Sigmoid colon (tissue), 7 donors: ENCODE results near the gene ARHGEF11. TPM values are rescaled to one million over a fixed set of nuclear protein-coding genes. Genes with fewer than 3 reads are reported as not detected.
A peak's percentile ranks its signal among the peaks of the same experiment; 100 is the strongest.

Experiments used
- DNase-seq: peaks from one replicate; pipeline ENCODE4 v3.0.0-alpha.2; 2019
- H3K27ac ChIP-seq, 4 donors: fragments of 200-600 bp; sonication (generic); one replicate each; pipeline ENCODE4 v1.5.1; 2016 to 2019; ENCODE audit warnings: mild to moderate bottlenecking in 1 of 4
- H3K27me3 ChIP-seq, 3 donors: fragments of 200-600 bp; sonication (generic); one replicate each; pipeline ENCODE4 v1.5.1; 2019; ENCODE audit warnings: mild to moderate bottlenecking in 1 of 3
- H3K36me3 ChIP-seq, 4 donors: fragments of 200-600 bp; sonication (generic); one replicate each; pipeline ENCODE4 v1.5.1; 2016 to 2019
- H3K4me1 ChIP-seq, 4 donors: fragments of 200-600 bp; sonication (generic); one replicate each; pipeline ENCODE4 v1.5.1; 2017 to 2019
- H3K4me3 ChIP-seq, 4 donors: fragments of 200-600 bp; sonication (generic); one replicate each; pipeline ENCODE4 v1.5.1; 2017 to 2019; ENCODE audit warnings: mild to moderate bottlenecking in 2 of 4, moderate library complexity in 1 of 4
- H3K9me3 ChIP-seq, 4 donors: fragments of 200-600 bp in 3 of 4; sonication (generic) in 3 of 4; one replicate each; pipeline versions ENCODE4 v1.5.1 to v1.6.1; 2013 to 2019
- EP300 ChIP-seq, 4 donors: sonication (generic); formaldehyde crosslinking; IDR thresholded peaks; one replicate each; pipeline ENCODE4 v1.6.1; 2017; ENCODE audit warnings: antibody characterized with exemption in 4 of 4
- POLR2A ChIP-seq, 2 donors: fragments of 450-650 bp; IDR thresholded peaks; one replicate each; pipeline ENCODE4 v1.6.1; 2016; ENCODE audit warnings: antibody characterized with exemption in 2 of 2, mild to moderate bottlenecking in 2 of 2, moderate library complexity in 2 of 2
- POLR2AphosphoS5 ChIP-seq, 4 donors: sonication (generic); formaldehyde crosslinking; IDR thresholded peaks; one replicate each; pipeline ENCODE4 v1.6.1; 2017; ENCODE audit warnings: antibody characterized with exemption in 4 of 4
- WGBS, 2 donors: extraction: QIAGEN DNeasy Blood & Tissue Kit; methylation state at CpG; one replicate each; pipeline ENCODE4 v1.1.7; 2013; 5-methylcytosine and 5-hydroxymethylcytosine counted together
- intact Hi-C: fragments of 100-400 bp; cut with DNase I; formaldehyde crosslinking; loops from one replicate; pipeline ENCODE4 v1.15.1; 2023
- polyA plus RNA-seq, 3 donors: library from polyadenylated mRNA; stranded (reverse); fragments of 200-250 nt; gene quantifications; one replicate each; pipeline ENCODE4 v1.2.3, GENCODE V29; 2013
- total RNA-seq, 4 donors: library from RNA; depleted of rRNA; stranded (reverse); fragments of >200 nt; gene quantifications; one replicate each; pipeline ENCODE4 v1.1.0, GENCODE V29; 2016
- TF ChIP-seq, protein P1 (sequence below), 4 experiments: fragments of 450-650 bp in 3 of 4; fragments of 200-600 bp in 1 of 4; IDR thresholded peaks; one replicate each; pipeline ENCODE4 v1.5.1; 2016 to 2019; ENCODE audit warnings: antibody characterized with exemption in 4 of 4, mild to moderate bottlenecking in 3 of 4, moderate library complexity in 2 of 4
- donor health status: healthy with polysubstance abuse.
- donor health status: Bipolar disorder and iron deficiency.
- donor health status: healthy.

Gene ARHGEF11
- total and polyA plus RNA-seq, 7 donors = 14.8 to 46.8 (median 27.5) TPM

DNA sequence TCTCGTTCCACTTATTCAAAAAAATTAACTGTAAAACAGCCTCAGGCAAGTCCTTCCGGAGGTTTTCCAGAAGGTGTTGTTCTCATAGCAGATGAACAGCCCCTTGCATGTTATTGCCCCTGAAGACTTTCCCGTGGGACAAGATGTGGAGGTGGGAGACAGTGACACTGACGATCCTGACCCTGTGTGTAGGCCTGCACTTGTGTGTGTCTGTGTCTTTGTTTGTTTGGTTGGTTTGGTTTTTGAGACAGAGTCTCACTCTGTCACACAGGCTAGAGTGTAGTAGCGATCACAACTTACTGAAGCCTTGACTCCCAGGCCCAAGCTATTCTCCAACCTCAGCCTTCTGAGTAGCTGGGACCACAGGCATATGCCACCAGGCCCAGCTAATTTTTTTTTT lies 41.5 kb upstream of the ARHGEF11 start:
- DNase-seq = peak; percentile 10
- Histone ChIP-seq H3K27me3 (no peaks in the 10 kb centered on the region), H3K9me3 (no peaks in the 10 kb centered on the region), H3K36me3 (no peaks in the 10 kb centered on the region), H3K4me3 (no peak overlapping the region), H3K4me1 (peaks cover 0 to 10% (median 6%) of the 10 kb centered on the region in 4 donors), H3K27ac (no peak overlapping the region)
- no peak for TF ChIP-seq EP300 (IDR thresholded peaks at IDR 0.05)
- TF ChIP-seq POLR2A (IDR thresholded peaks at IDR 0.05) = no peak
- TF ChIP-seq POLR2AphosphoS5 (IDR thresholded peaks at IDR 0.05) = no peak
- TF ChIP-seq, protein P1, sequence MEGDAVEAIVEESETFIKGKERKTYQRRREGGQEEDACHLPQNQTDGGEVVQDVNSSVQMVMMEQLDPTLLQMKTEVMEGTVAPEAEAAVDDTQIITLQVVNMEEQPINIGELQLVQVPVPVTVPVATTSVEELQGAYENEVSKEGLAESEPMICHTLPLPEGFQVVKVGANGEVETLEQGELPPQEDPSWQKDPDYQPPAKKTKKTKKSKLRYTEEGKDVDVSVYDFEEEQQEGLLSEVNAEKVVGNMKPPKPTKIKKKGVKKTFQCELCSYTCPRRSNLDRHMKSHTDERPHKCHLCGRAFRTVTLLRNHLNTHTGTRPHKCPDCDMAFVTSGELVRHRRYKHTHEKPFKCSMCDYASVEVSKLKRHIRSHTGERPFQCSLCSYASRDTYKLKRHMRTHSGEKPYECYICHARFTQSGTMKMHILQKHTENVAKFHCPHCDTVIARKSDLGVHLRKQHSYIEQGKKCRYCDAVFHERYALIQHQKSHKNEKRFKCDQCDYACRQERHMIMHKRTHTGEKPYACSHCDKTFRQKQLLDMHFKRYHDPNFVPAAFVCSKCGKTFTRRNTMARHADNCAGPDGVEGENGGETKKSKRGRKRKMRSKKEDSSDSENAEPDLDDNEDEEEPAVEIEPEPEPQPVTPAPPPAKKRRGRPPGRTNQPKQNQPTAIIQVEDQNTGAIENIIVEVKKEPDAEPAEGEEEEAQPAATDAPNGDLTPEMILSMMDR (IDR thresholded peaks at IDR 0.05) = no peak
- intact Hi-C loops = no loop called here
- WGBS, 2 donors = 91 to 93% methylated on average over 5 of the region's 5 CpGs

DNA sequence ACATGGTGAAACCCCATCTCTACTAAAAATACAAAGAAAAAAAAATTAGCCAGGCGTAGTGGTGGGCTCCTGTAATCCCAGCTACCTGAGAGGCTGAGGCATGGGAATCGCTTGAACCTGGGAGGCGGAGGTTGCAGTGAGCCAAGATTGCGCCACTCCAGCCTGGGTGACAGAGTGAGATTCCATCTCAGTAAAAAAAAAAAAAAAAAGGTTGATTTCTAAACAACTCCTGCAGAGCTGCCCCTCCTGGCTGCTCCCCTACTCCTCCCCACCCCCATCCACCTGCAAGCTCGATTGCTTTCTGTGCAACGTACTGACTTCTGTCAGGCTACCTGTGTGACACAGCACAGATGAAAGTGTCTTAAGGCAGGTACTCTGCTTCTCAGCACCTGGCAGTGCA lies 40.8 kb upstream of the ARHGEF11 start:
- 86 to 89% methylated on average over 6 of the region's 6 CpGs for WGBS, 2 donors
- no peaks in the 10 kb centered on the region for H3K9me3 ChIP-seq
- no peaks in the 10 kb centered on the region for H3K36me3 ChIP-seq
- DNase-seq = peak; percentile 13
- TF ChIP-seq EP300 (IDR thresholded peaks at IDR 0.05) = no peak
- TF ChIP-seq, protein P1 (IDR thresholded peaks at IDR 0.05) = no peak
- TF ChIP-seq POLR2AphosphoS5 (IDR thresholded peaks at IDR 0.05) = no peak
- H3K27ac ChIP-seq = no peak overlapping the region
- H3K4me3 ChIP-seq = no peak overlapping the region
- intact Hi-C loops = no loop called here
- H3K27me3 ChIP-seq = no peaks in the 10 kb centered on the region
- peaks cover 0 to 10% (median 6%) of the 10 kb centered on the region in 4 donors for H3K4me1 ChIP-seq

DNA sequence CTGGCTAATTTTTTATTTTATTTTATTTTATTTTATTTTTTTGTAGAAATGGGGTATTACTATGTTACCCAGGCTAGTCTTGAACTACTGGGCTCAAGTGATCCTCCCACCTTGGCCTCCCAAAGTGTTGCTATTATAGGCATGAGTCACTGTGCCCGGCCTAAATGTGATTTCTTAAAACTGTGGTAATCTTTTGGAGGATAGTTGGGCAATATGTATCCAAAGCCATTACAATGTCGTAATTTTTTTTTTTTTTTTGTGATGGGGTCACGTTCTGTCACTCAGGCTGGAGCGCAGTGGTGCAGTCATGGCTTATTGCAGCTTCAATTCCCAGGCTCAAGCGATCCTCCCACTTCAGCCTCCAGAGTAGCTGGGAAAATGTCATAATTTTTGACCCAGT lies 39.9 kb upstream of the ARHGEF11 start:
- no peaks in the 10 kb centered on the region for H3K36me3 ChIP-seq
- intact Hi-C loops = no loop called here
- no peaks in the 10 kb centered on the region for H3K9me3 ChIP-seq
- H3K27ac ChIP-seq = no peak overlapping the region
- TF ChIP-seq POLR2A (IDR thresholded peaks at IDR 0.05) = no peak
- TF ChIP-seq POLR2AphosphoS5 (IDR thresholded peaks at IDR 0.05) = no peak
- TF ChIP-seq, protein P1 (IDR thresholded peaks at IDR 0.05) = no peak
- TF ChIP-seq EP300 (IDR thresholded peaks at IDR 0.05) = no peak
- no peak overlapping the region for H3K4me3 ChIP-seq
- H3K27me3 ChIP-seq = no peaks in the 10 kb centered on the region
- H3K4me1 ChIP-seq = peaks cover 0 to 8% (median 4%) of the 10 kb centered on the region in 4 donors
- WGBS, 2 donors = 80 to 85% methylated on average over 5 of the region's 5 CpGs
- no peak for DNase-seq

DNA sequence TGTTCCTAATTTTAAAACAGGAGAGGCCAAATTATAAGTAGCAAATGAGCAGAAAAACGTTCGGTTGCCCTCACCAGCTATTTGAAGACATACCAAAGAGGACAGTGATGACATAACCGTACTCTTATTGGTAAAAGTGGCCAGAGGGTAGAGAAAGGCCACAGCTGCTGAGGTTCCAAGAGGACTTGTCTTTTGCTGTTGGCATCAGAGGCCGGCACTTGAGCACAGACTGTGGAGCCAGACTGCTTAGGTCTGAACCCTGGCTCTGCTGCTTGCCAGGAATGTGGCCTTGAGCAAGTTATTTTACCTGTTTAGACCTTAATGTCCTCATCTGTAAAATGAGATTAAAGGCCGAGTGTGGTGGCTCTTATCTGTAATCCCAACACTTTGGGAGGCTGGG lies 39.2 kb upstream of the ARHGEF11 start:
- peaks cover 0 to under 1% (median 0%) of the 10 kb centered on the region in 4 donors for H3K4me1 ChIP-seq
- intact Hi-C loops = no loop called here
- DNase-seq = no peak
- H3K4me3 ChIP-seq = no peak overlapping the region
- H3K36me3 ChIP-seq = no peaks in the 10 kb centered on the region
- 68 to 82% methylated on average over 5 of the region's 5 CpGs for WGBS, 2 donors
- H3K27ac ChIP-seq = no peak overlapping the region
- no peaks in the 10 kb centered on the region for H3K27me3 ChIP-seq
- TF ChIP-seq, protein P1 (IDR thresholded peaks at IDR 0.05) = no peak
- TF ChIP-seq POLR2AphosphoS5 (IDR thresholded peaks at IDR 0.05) (no peak), POLR2A (IDR thresholded peaks at IDR 0.05) (no peak), EP300 (IDR thresholded peaks at IDR 0.05) (no peak)
- H3K9me3 ChIP-seq = no peaks in the 10 kb centered on the region

DNA sequence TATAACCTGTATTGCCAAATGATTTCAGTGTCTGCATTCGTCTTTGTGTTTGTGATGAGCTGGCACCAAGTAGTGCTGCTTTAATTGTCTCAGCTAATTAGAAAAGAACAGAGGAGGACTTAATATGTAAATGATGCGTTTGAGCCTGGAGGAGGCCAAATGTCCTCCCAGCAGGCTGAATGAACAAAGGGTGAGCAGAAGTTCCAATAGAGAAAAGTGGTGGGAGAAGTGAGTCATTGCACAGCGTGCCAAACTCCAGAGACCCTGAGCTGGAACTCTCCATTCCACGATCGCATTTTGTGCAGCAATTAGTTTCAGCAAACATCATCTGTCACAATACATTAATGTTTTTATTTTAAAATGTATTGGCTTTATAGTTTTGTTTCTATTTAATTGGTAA lies 36.2 kb upstream of the ARHGEF11 start:
- intact Hi-C loops = no loop called here
- no peak overlapping the region for H3K27ac ChIP-seq
- no peaks in the 10 kb centered on the region for H3K4me1 ChIP-seq
- no peak for TF ChIP-seq POLR2A (IDR thresholded peaks at IDR 0.05)
- no peak for TF ChIP-seq POLR2AphosphoS5 (IDR thresholded peaks at IDR 0.05)
- no peak for TF ChIP-seq EP300 (IDR thresholded peaks at IDR 0.05)
- TF ChIP-seq, protein P1 (IDR thresholded peaks at IDR 0.05) = no peak
- DNase-seq = no peak
- H3K4me3 ChIP-seq = no peak overlapping the region
- H3K27me3 ChIP-seq = no peaks in the 10 kb centered on the region
- 76 to 82% methylated on average over 5 of the region's 5 CpGs for WGBS, 2 donors
- no peaks in the 10 kb centered on the region for H3K9me3 ChIP-seq
- H3K36me3 ChIP-seq = no peaks in the 10 kb centered on the region
